GM12878 (cell line): ENCODE measurements around the gene GPC5. TPM values are rescaled to one million over a fixed set of nuclear protein-coding genes. Genes with fewer than 3 reads are reported as not detected.

ENCODE experiments used
- ATAC-seq: fragments of 200-7000 bp; cut with Tn5 transposase; 3 replicates; pipeline ENCODE4 v1.9.1; 2020; ENCODE audit warnings: mild to moderate bottlenecking, moderate library complexity
- BruUV-seq: library from RNA; stranded (reverse); fragments of 400-500 nt; replicated peaks from 2 replicates; lab custom pipeline; 2021; lab: Mats Ljungman, UMichigan
- CTCF ChIA-PET: fragments of 300-600 bp; sonication (Branson Sonifier 250); formaldehyde crosslinking; extraction: SDS; loops from one replicate; lab custom pipeline; 2021; ENCODE audit warnings: inconsistent platforms; lab: Yijun Ruan, JAX
- POLR2A ChIA-PET: fragments of 350-600 bp; formaldehyde crosslinking; extraction: SDS; loops from one replicate; lab custom pipeline; 2021; ENCODE audit warnings: inconsistent platforms; lab: Charles Lee
- RAD21 ChIA-PET: fragments of 300-600 bp; sonication (Branson Sonifier 250); formaldehyde crosslinking; loops from one replicate; lab custom pipeline; 2023; ENCODE audit warnings: antibody characterized with exemption; ENCODE audit not compliant: unreplicated experiment; lab: Charles Lee
- SMC1A ChIA-PET: fragments of 300-600 bp; sonication (Branson Sonifier 250); formaldehyde crosslinking; loops from one replicate; lab custom pipeline; 2023; ENCODE audit not compliant: unreplicated experiment, uncharacterized antibody; lab: Charles Lee
- DNase-seq: peaks from one replicate; pipeline ENCODE4 v3.0.0-alpha.2; 2011; ENCODE audit warnings: low read depth, low spot score
- FAIRE-seq: peaks from 3 replicates; lab custom pipeline; 2011; peaks lifted over from hg19 to GRCh38; lab: Jason Lieb, UNC
- H2AFZ ChIP-seq: 2 replicates; pipeline ENCODE4 v1.6.0; 2011; ENCODE audit warnings: low read depth, low read length, control low read depth; ENCODE audit not compliant: control insufficient read depth
- H3K27ac ChIP-seq: 2 replicates; pipeline ENCODE4 v1.5.1; 2011; ENCODE audit warnings: control low read depth; ENCODE audit not compliant: control insufficient read depth, insufficient read depth
- H3K27me3 ChIP-seq, 2 experiments: replicated peaks in 1 of 2; 2 replicates each; pipeline versions ENCODE4 v1.6.0 to v1.6.1; 2011; ENCODE audit warnings: low read length in 1 of 2; ENCODE audit not compliant: control insufficient read depth in 2 of 2, insufficient read depth in 2 of 2
- H3K36me3 ChIP-seq, 2 experiments: 2 replicates each; pipeline ENCODE4 v1.5.1; 2011; ENCODE audit warnings: low read length in 1 of 2; ENCODE audit not compliant: control insufficient read depth in 2 of 2, insufficient read depth in 2 of 2
- H3K4me1 ChIP-seq: 2 replicates; pipeline ENCODE4 v1.6.1; 2011; ENCODE audit warnings: mild to moderate bottlenecking, low read length, moderate library complexity, mixed read lengths; ENCODE audit not compliant: control insufficient read depth, insufficient read depth
- H3K4me2 ChIP-seq: 2 replicates; pipeline ENCODE4 v1.6.0; 2011; ENCODE audit warnings: control low read depth; ENCODE audit not compliant: control insufficient read depth, insufficient read depth
- H3K4me3 ChIP-seq: fragments of 200-600 bp; sonication (generic); 2 replicates; pipeline ENCODE4 v1.5.1; 2016
- H3K79me2 ChIP-seq: 2 replicates; pipeline ENCODE4 v1.6.0; 2011; ENCODE audit warnings: low read length; ENCODE audit not compliant: control insufficient read depth, insufficient read depth
- H3K9ac ChIP-seq: 2 replicates; pipeline ENCODE4 v1.8.0; 2011; ENCODE audit warnings: low read length, control low read depth, mixed read lengths; ENCODE audit not compliant: control insufficient read depth, insufficient read depth
- H3K9me3 ChIP-seq: replicated peaks from 3 replicates; pipeline ENCODE4 v1.5.1; 2011; ENCODE audit warnings: mild to moderate bottlenecking, low read length; ENCODE audit not compliant: control insufficient read depth, insufficient read depth
- H4K20me1 ChIP-seq: 2 replicates; pipeline ENCODE4 v1.6.0; 2011; ENCODE audit not compliant: control insufficient read depth, insufficient read depth
- KDM1A ChIP-seq: fragments of 200-600 bp; sonication (generic); IDR thresholded peaks from 2 replicates; pipeline ENCODE4 v1.6.1; 2016; ENCODE audit warnings: borderline replicate concordance
- RBBP5 ChIP-seq: fragments of 200-600 bp; sonication (generic); conservative IDR thresholded peaks from 2 replicates; pipeline ENCODE4 v1.6.1; 2016
- WGBS: methylation state at CpG from one replicate; pipeline ENCODE4 v1.1.6; 2016; ENCODE audit warnings: low lambda C conversion rate; ENCODE audit not compliant: insufficient replicate concordance, insufficient coverage; ENCODE audit errors: missing lambda C conversion rate; 5-methylcytosine and 5-hydroxymethylcytosine counted together
- in situ Hi-C: fragments of 300-500 bp; cut with MboI; formaldehyde crosslinking; loops from 9 replicates; pipeline ENCODE4 v1.14.3; 2018; ENCODE audit warnings: mixed read lengths
- intact Hi-C: fragments of 100-400 bp; cut with micrococcal nuclease; formaldehyde crosslinking; loops from one replicate; pipeline ENCODE4 v1.14.2; 2022; ENCODE audit not compliant: unreplicated experiment
- polyA plus RNA-seq, 11 experiments: library from polyadenylated mRNA; depleted of rRNA in 4 of 11; unstranded in 6 of 11; stranded (reverse) in 5 of 11; fragments of >200 nt; fragmentation: Nextera tagmentation in 4 of 11; fragmentation: Illumina TruSeq in 1 of 11; extraction: Ambion mirVana in 4 of 11; extraction: Trizol in 1 of 11; gene quantifications; 1 replicate in 1 of 11; 2 replicates in 10 of 11; pipeline versions ENCODE4 v1.2.1 to v1.2.3, GENCODE V29; 2011 to 2016; ENCODE audit warnings: inconsistent platforms in 2 of 11, missing spikeins in 2 of 11, low read depth in 1 of 11
- total RNA-seq, 4 experiments: library from RNA; depleted of rRNA in 3 of 4; stranded (reverse); fragments of >200 nt in 3 of 4; fragmentation: Illumina TruSeq in 1 of 4; extraction: Trizol in 1 of 4; gene quantifications; 2 replicates each; pipeline versions ENCODE4 v1.2.1 to v1.2.3, GENCODE V29; 2013 to 2021
- TF ChIP-seq, protein P1 (sequence below): fragments of 450-650 bp; IDR thresholded peaks from 2 replicates; pipeline ENCODE4 v1.6.1; 2017; ENCODE audit warnings: mild to moderate bottlenecking
- TF ChIP-seq, protein P2 (sequence below): fragments of 450-650 bp; IDR thresholded peaks from 2 replicates; pipeline ENCODE4 v1.6.1; 2016; ENCODE audit warnings: mild to moderate bottlenecking, moderate library complexity, borderline replicate concordance

Gene GPC5
- total and polyA plus RNA-seq, 10 of the 15 experiments (the other 5 are each of a cell fraction or from before 2014, with no cell fraction given), result 0.05 to 0.87 (median 0.44) TPM; not detected in 1

DNA sequence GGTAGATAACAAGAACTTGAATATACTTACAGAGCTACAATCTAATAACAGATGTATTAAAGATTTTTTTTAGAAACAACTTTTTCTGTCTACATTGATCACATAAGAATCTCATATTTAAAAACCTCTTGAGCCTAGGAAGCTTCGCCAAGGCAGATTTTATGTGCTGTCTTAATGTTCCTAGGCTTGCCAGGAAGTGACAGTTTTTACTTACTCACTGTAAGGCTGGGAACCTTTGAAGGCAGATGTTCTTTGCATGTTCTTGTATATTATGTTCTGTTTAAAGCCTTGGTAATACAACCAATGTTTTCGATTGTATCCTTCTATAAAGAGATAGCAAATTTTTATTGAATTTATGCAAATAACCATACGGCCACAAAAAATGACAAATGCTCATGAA is 492.7 kb downstream of the GPC5 start:
- H2AFZ ChIP-seq, result no peak overlapping the region
- no peak overlapping the region for H3K9ac ChIP-seq
- no peaks in the 10 kb centered on the region for H3K4me1 ChIP-seq
- H3K27ac ChIP-seq, result no peak overlapping the region
- WGBS, result 29% methylated on average over 3 of the region's 3 CpGs
- DNase-seq (no peak), FAIRE-seq (no peak)
- CTCF ChIA-PET, result no interaction called here
- BruUV-seq, result no TSS peak
- TF ChIP-seq, protein P1, sequence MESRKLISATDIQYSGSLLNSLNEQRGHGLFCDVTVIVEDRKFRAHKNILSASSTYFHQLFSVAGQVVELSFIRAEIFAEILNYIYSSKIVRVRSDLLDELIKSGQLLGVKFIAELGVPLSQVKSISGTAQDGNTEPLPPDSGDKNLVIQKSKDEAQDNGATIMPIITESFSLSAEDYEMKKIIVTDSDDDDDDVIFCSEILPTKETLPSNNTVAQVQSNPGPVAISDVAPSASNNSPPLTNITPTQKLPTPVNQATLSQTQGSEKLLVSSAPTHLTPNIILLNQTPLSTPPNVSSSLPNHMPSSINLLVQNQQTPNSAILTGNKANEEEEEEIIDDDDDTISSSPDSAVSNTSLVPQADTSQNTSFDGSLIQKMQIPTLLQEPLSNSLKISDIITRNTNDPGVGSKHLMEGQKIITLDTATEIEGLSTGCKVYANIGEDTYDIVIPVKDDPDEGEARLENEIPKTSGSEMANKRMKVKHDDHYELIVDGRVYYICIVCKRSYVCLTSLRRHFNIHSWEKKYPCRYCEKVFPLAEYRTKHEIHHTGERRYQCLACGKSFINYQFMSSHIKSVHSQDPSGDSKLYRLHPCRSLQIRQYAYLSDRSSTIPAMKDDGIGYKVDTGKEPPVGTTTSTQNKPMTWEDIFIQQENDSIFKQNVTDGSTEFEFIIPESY, result no peak
- TF ChIP-seq, protein P2, sequence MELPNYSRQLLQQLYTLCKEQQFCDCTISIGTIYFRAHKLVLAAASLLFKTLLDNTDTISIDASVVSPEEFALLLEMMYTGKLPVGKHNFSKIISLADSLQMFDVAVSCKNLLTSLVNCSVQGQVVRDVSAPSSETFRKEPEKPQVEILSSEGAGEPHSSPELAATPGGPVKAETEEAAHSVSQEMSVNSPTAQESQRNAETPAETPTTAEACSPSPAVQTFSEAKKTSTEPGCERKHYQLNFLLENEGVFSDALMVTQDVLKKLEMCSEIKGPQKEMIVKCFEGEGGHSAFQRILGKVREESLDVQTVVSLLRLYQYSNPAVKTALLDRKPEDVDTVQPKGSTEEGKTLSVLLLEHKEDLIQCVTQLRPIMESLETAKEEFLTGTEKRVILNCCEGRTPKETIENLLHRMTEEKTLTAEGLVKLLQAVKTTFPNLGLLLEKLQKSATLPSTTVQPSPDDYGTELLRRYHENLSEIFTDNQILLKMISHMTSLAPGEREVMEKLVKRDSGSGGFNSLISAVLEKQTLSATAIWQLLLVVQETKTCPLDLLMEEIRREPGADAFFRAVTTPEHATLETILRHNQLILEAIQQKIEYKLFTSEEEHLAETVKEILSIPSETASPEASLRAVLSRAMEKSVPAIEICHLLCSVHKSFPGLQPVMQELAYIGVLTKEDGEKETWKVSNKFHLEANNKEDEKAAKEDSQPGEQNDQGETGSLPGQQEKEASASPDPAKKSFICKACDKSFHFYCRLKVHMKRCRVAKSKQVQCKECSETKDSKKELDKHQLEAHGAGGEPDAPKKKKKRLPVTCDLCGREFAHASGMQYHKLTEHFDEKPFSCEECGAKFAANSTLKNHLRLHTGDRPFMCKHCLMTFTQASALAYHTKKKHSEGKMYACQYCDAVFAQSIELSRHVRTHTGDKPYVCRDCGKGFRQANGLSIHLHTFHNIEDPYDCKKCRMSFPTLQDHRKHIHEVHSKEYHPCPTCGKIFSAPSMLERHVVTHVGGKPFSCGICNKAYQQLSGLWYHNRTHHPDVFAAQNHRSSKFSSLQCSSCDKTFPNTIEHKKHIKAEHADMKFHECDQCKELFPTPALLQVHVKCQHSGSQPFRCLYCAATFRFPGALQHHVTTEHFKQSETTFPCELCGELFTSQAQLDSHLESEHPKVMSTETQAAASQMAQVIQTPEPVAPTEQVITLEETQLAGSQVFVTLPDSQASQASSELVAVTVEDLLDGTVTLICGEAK, result no peak
- TF ChIP-seq KDM1A (no peak), RBBP5 (no peak)
- TF ChIP-seq, all 136 proteins: peak for 0
- SMC1A ChIA-PET, result interaction anchor here (1.4 kb wide), 1 partner anchor 13 kb away, joined by 4 read pairs; no protein-coding TSS in a partner anchor
- ATAC-seq, result no peak
- H4K20me1 ChIP-seq, result no peaks in the 10 kb centered on the region
- H3K36me3 ChIP-seq, result no peaks in the 10 kb centered on the region
- no peak overlapping the region for H3K4me2 ChIP-seq
- in situ Hi-C loops (no loop called here), intact Hi-C loops (no loop called here)
- RAD21 ChIA-PET, result no interaction called here
- H3K9me3 ChIP-seq, result no peaks in the 10 kb centered on the region; the same call in 2 of the 3 replicates
- H3K4me3 ChIP-seq, result no peak overlapping the region
- no peaks in the 10 kb centered on the region for H3K79me2 ChIP-seq
- no peaks in the 10 kb centered on the region for H3K27me3 ChIP-seq
- POLR2A ChIA-PET, result no interaction called here
